Right hindlimb (tissue), 1 donor: ENCODE results near the gene RUNX1.
"Not testable (repeated sequence)": the region's sequence is repeated elsewhere in the genome, so short reads cannot be mapped to it uniquely, and the experiment has no call there.

Experiments
- DNase-seq: peaks from one replicate; pipeline ENCODE4 v3.0.0-alpha.2; 2018

The RUNX1 gene

GRCh38 chr21:35015435-35016024 lies 33.6 kb downstream of the RUNX1 start:
- no peak for DNase-seq

GRCh38 chr21:35014302-35015041 lies 34.6 kb downstream of the RUNX1 start:
- no peak for DNase-seq

- no peak for DNase-seq
Observed at GRCh38 chr21:35011681-35012080, 37.4 kb downstream of the RUNX1 start.

GRCh38 chr21:35010447-35010846 lies 38.7 kb downstream of the RUNX1 start:
- no peak for DNase-seq

GRCh38 chr21:35007348-35007747 lies 41.8 kb downstream of the RUNX1 start:
- DNase-seq: no peak

GRCh38 chr21:35006771-35007170 lies 42.3 kb downstream of the RUNX1 start:
- DNase-seq: no peak

GRCh38 chr21:35006248-35006647 lies 42.9 kb downstream of the RUNX1 start:
- DNase-seq: no peak

- no peak for DNase-seq
Observed at GRCh38 chr21:35005560-35006224, 43.4 kb downstream of the RUNX1 start.

GRCh38 chr21:35005077-35005476 lies 44.0 kb downstream of the RUNX1 start:
- DNase-seq: no peak

GRCh38 chr21:35004314-35004713 lies 44.8 kb downstream of the RUNX1 start:
- no peak for DNase-seq

GRCh38 chr21:35002879-35003722 lies 46.0 kb downstream of the RUNX1 start:
- peak; percentile 76 for DNase-seq

GRCh38 chr21:34999397-34999941 lies 49.6 kb downstream of the RUNX1 start:
- peak; percentile 46 for DNase-seq

- no peak for DNase-seq
Observed at GRCh38 chr21:34998176-34998575, 50.9 kb downstream of the RUNX1 start.

- DNase-seq: no peak
Observed at GRCh38 chr21:34997294-34997693, 51.8 kb downstream of the RUNX1 start.

- DNase-seq: no peak
Observed at GRCh38 chr21:34996304-34997101, 52.6 kb downstream of the RUNX1 start.

- no peak for DNase-seq
Observed at GRCh38 chr21:34995979-34996303, 53.2 kb downstream of the RUNX1 start.

GRCh38 chr21:34994766-34995631 lies 54.1 kb downstream of the RUNX1 start:
- DNase-seq: no peak

GRCh38 chr21:34993521-34993921 lies 55.6 kb downstream of the RUNX1 start:
- not testable (repeated sequence) for DNase-seq

GRCh38 chr21:34992736-34993398 lies 56.2 kb downstream of the RUNX1 start:
- no peak for DNase-seq

GRCh38 chr21:34992180-34992579 lies 56.9 kb downstream of the RUNX1 start:
- DNase-seq: no peak
